Measurements from ENCODE around the gene BAIAP2.

BAIAP2 gene

DNA sequence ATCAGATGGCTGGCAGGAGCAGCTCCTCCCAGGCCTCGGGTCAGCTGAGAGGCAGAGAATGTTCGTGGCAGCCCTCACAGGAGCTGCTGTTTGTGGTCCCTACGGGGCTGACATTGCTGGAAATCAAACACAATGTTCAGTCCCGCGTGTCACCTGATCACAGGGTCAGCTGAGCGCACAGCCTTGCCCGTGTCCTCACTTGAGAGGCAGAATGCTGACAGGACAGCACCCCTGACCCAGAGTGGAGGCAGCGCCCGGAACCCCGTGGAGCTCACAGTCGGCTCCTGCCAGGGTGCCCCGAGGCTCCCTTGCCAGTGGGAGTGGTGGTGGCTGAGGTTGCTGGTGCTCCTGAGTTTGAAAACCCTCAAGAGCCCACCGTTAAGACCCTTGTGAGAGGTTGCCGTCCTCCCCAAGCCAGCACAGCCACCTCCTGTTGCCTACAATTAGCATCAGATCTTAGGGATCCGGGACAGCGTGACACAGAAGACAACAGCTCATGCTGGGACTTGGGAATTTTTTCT, 47.0 kb upstream of the BAIAP2 start:
- no peaks in the 10 kb centered on the region for H3K27me3 ChIP-seq (ENCODE audit: low read length)

DNA sequence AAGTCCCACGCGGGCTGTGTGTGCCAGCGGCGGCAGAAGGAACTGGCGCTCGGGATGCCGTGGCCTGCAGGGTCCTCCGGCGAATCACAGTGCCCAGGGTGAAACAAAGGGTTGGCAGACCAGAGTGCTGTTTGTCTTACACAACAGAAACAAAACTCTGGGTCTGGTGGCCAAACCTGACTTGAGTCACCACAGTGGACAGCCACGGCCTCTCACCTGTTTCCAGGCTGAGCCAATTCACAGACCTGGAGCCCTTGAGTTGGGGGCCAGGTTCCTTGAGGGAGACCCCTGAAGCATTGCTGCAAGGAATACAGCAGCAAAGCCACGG, 45.4 kb upstream of the BAIAP2 start:
- H3K79me2 ChIP-seq (ENCODE audit: insufficient read depth, low read length), result 0 out of 2 replicates have a peak, but pooled peaks cover 8% of the 10 kb centered on the region
- H4K20me1 ChIP-seq (ENCODE audit: low read depth, low read length), result no peaks in the 10 kb centered on the region
- H3K9me2 ChIP-seq (replicated peaks; ENCODE audit: insufficient read depth, low read length), result no peaks in the 10 kb centered on the region
- H3K9ac ChIP-seq (ENCODE audit: low read length), result no peak overlapping the region
- no peaks in the 10 kb centered on the region for H3K36me3 ChIP-seq (ENCODE audit: low read length)
- TF ChIP-seq, protein P1, sequence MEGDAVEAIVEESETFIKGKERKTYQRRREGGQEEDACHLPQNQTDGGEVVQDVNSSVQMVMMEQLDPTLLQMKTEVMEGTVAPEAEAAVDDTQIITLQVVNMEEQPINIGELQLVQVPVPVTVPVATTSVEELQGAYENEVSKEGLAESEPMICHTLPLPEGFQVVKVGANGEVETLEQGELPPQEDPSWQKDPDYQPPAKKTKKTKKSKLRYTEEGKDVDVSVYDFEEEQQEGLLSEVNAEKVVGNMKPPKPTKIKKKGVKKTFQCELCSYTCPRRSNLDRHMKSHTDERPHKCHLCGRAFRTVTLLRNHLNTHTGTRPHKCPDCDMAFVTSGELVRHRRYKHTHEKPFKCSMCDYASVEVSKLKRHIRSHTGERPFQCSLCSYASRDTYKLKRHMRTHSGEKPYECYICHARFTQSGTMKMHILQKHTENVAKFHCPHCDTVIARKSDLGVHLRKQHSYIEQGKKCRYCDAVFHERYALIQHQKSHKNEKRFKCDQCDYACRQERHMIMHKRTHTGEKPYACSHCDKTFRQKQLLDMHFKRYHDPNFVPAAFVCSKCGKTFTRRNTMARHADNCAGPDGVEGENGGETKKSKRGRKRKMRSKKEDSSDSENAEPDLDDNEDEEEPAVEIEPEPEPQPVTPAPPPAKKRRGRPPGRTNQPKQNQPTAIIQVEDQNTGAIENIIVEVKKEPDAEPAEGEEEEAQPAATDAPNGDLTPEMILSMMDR (IDR thresholded peaks at IDR 0.05; ENCODE audit: insufficient read depth, low read length, poor library complexity, severe bottlenecking), result no peak
- TF ChIP-seq EZH2phosphoT487 (conservative IDR thresholded peaks at IDR 0.05; ENCODE audit: low read length), result no peak
- H3K9me3 ChIP-seq (ENCODE audit: insufficient read depth, low read length), result no peaks in the 10 kb centered on the region
- H3K27me3 ChIP-seq (ENCODE audit: low read length), result no peaks in the 10 kb centered on the region
- H2AFZ ChIP-seq (ENCODE audit: low read depth, low read length, severe bottlenecking), result no peak overlapping the region
- H3K4me2 ChIP-seq (ENCODE audit: low read depth, low read length, poor library complexity, severe bottlenecking), result peak overlapping the region; percentile 28
- H3F3A ChIP-seq (ENCODE audit: insufficient read depth), result no peaks in the 10 kb centered on the region
- no peak overlapping the region for H3K27ac ChIP-seq (ENCODE audit: low read depth, low read length)
- no peak overlapping the region for H3K4me3 ChIP-seq (ENCODE audit: insufficient read depth, low read length, poor library complexity, severe bottlenecking)

More for the DNA sequence above, 47.0 kb upstream of the BAIAP2 start:
- Histone ChIP-seq H3K9me2 (replicated peaks; ENCODE audit: insufficient read depth, low read length) (no peaks in the 10 kb centered on the region), H3K9ac (ENCODE audit: low read length) (no peak overlapping the region), H3K4me3 (ENCODE audit: insufficient read depth, low read length, poor library complexity, severe bottlenecking) (no peak overlapping the region), H2AFZ (ENCODE audit: low read depth, low read length, severe bottlenecking) (no peak overlapping the region), H3K27ac (ENCODE audit: low read depth, low read length) (no peak overlapping the region), H4K20me1 (ENCODE audit: low read depth, low read length) (no peaks in the 10 kb centered on the region), H3K79me2 (ENCODE audit: insufficient read depth, low read length) (0 out of 2 replicates have a peak, but pooled peaks cover 6% of the 10 kb centered on the region), H3K9me3 (ENCODE audit: insufficient read depth, low read length) (no peaks in the 10 kb centered on the region), H3K4me2 (ENCODE audit: low read depth, low read length, poor library complexity, severe bottlenecking) (no peak overlapping the region), H3F3A (ENCODE audit: insufficient read depth) (no peaks in the 10 kb centered on the region), H3K36me3 (ENCODE audit: low read length) (no peaks in the 10 kb centered on the region)
- no peak for TF ChIP-seq EZH2phosphoT487 (conservative IDR thresholded peaks at IDR 0.05; ENCODE audit: low read length)
- TF ChIP-seq, protein P1 (IDR thresholded peaks at IDR 0.05; ENCODE audit: insufficient read depth, low read length, poor library complexity, severe bottlenecking), result no peak

DNA sequence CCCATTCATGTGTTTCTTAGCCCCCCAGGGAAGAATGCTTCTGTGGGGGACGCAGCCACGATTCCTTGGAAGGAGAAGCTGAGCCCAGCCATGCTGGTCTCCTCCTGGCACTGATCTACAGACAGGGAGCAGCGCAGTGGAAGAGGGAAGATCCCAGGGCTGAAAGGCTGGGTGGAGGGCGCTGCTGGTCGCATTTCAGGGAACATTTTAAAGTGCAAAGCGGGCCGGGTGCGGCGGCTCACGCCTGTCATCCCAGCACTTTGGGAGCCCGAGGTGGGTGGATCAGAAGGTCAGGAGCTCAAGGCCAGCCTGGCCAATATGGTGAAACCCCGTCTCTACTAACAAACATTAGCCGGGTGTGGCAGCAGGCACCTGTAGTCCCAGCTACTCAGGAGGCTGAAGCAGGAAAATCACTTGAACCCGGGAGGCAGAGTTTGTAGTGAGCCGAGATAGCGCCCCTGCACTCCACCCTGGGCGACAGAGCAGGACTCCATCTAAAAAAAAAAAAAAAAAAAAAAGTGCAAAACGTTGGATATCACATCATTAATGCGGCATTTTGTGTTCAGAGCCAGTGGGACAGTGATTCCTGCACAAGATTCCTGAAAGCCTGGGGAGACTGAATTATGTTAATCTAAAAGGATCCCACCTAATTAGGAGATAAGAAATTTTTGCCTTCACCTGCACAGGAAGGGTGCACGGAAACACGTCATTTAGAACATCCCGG, 43.9 kb upstream of the BAIAP2 start:
- 0 out of 2 replicates have a peak, but pooled peaks cover 8% of the 10 kb centered on the region for H3K79me2 ChIP-seq (ENCODE audit: insufficient read depth, low read length)
- TF ChIP-seq, protein P1 (IDR thresholded peaks at IDR 0.05; ENCODE audit: insufficient read depth, low read length, poor library complexity, severe bottlenecking), result no peak
- TF ChIP-seq EZH2phosphoT487 (conservative IDR thresholded peaks at IDR 0.05; ENCODE audit: low read length), result no peak
- H2AFZ ChIP-seq (ENCODE audit: low read depth, low read length, severe bottlenecking), result peak overlapping the region; percentile 88
- H3K9me3 ChIP-seq (ENCODE audit: insufficient read depth, low read length), result no peaks in the 10 kb centered on the region
- no peaks in the 10 kb centered on the region for H3K36me3 ChIP-seq (ENCODE audit: low read length)
- H4K20me1 ChIP-seq (ENCODE audit: low read depth, low read length), result no peaks in the 10 kb centered on the region
- no peaks in the 10 kb centered on the region for H3K27me3 ChIP-seq (ENCODE audit: low read length)
- peak overlapping the region; percentile 64 for H3K9ac ChIP-seq (ENCODE audit: low read length)
- no peak overlapping the region for H3K27ac ChIP-seq (ENCODE audit: low read depth, low read length)
- peak overlapping the region; percentile 79 for H3K4me2 ChIP-seq (ENCODE audit: low read depth, low read length, poor library complexity, severe bottlenecking)
- peak overlapping the region; percentile 71 for H3K4me3 ChIP-seq (ENCODE audit: insufficient read depth, low read length, poor library complexity, severe bottlenecking)
- H3F3A ChIP-seq (ENCODE audit: insufficient read depth), result no peaks in the 10 kb centered on the region
- H3K9me2 ChIP-seq (replicated peaks; ENCODE audit: insufficient read depth, low read length), result no peaks in the 10 kb centered on the region

Measured in SU-DHL-6 (cell line).